ENCODE results near the gene RNLS.
"Not testable (repeated sequence)": the region's sequence is repeated elsewhere in the genome, so short reads cannot be mapped to it uniquely, and the experiment has no call there.

RNLS gene

GRCh38 chr10:88293073-88293472 lies 290.0 kb downstream of the RNLS start:
- DNase-seq (ENCODE audit: low read depth): no peak

GRCh38 chr10:88292185-88292514 lies 291.0 kb downstream of the RNLS start:
- DNase-seq (ENCODE audit: low read depth): no peak

GRCh38 chr10:88291289-88292184 lies 291.6 kb downstream of the RNLS start:
- DNase-seq (ENCODE audit: low read depth): no peak

- no peak for DNase-seq (ENCODE audit: low read depth)
Observed at GRCh38 chr10:88289342-88289741, 293.8 kb downstream of the RNLS start.

- no peak for DNase-seq (ENCODE audit: low read depth)
Observed at GRCh38 chr10:88288320-88289059, 294.6 kb downstream of the RNLS start.

GRCh38 chr10:88286030-88286429 lies 297.1 kb downstream of the RNLS start:
- no peak for DNase-seq (ENCODE audit: low read depth)

- DNase-seq (ENCODE audit: low read depth): no peak
Observed at GRCh38 chr10:88281592-88282347, 301.3 kb downstream of the RNLS start.

GRCh38 chr10:88280518-88280917 lies 302.6 kb downstream of the RNLS start:
- DNase-seq (ENCODE audit: low read depth): no peak

- DNase-seq (ENCODE audit: low read depth): no peak
Observed at GRCh38 chr10:88278912-88279311, 304.2 kb downstream of the RNLS start.

GRCh38 chr10:88276945-88277344 lies 306.2 kb downstream of the RNLS start:
- DNase-seq (ENCODE audit: low read depth): not testable (repeated sequence)

GRCh38 chr10:88274286-88274685 lies 308.8 kb downstream of the RNLS start:
- DNase-seq (ENCODE audit: low read depth): no peak

- DNase-seq (ENCODE audit: low read depth): no peak
Observed at GRCh38 chr10:88273567-88273966, 309.6 kb downstream of the RNLS start.

GRCh38 chr10:88271761-88272543 lies 311.2 kb downstream of the RNLS start:
- no peak for DNase-seq (ENCODE audit: low read depth)

- peak; percentile 1 for DNase-seq (ENCODE audit: low read depth)
Observed at GRCh38 chr10:88270871-88271713, 312.0 kb downstream of the RNLS start.

GRCh38 chr10:88270061-88270808 lies 312.9 kb downstream of the RNLS start:
- DNase-seq (ENCODE audit: low read depth): no peak

- no peak for DNase-seq (ENCODE audit: low read depth)
Observed at GRCh38 chr10:88262591-88263234, 320.4 kb downstream of the RNLS start.

GRCh38 chr10:88261152-88261551 lies 322.0 kb downstream of the RNLS start:
- DNase-seq (ENCODE audit: low read depth): no peak

- DNase-seq (ENCODE audit: low read depth): no peak
Observed at GRCh38 chr10:88260329-88261051, 322.6 kb downstream of the RNLS start.

GRCh38 chr10:88259381-88259780 lies 323.7 kb downstream of the RNLS start:
- DNase-seq (ENCODE audit: low read depth): no peak

Data from stimulated activated CD8-positive, alpha-beta memory T cell treated with anti-CD3 and anti-CD28 coated beads, Interleukin-15, amount 100 ng/mL, for 1 hour (primary cell).